GM20000 (cell line): Measurements from ENCODE around the gene TRAPPC6A.

ENCODE experiments used
- DNase-seq: peaks from one replicate; pipeline ENCODE4 v3.0.0; 2012; ENCODE audit warnings: low spot score
- TF ChIP-seq, protein P1 (sequence below): IDR thresholded peaks from 2 replicates; pipeline ENCODE4 v1.5.1; 2012; ENCODE audit warnings: mild to moderate bottlenecking, control low read depth; ENCODE audit errors: extremely low read depth, missing control alignments

Gene TRAPPC6A

DNA sequence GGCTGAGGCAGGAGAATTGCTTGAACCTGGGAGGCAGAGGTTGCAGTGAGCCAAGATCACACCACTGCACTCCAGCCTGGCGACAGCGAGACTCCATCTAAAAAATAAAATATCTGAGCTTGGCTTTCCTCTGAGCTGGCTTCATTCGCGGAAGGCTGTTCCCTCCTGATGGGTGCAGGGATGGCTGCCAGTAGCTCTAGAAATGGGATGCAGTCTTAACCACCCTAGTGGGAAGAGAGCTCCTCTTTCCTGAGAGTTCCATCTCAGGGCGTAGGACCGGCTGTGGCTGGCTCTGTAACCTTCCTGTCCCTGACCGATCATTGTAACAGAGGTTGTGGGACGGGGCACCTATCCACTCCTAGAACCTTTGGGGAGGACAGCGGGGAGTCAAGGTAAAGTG, 52.7 kb downstream of the TRAPPC6A start:
- DNase-seq = no peak
- TF ChIP-seq, protein P1, sequence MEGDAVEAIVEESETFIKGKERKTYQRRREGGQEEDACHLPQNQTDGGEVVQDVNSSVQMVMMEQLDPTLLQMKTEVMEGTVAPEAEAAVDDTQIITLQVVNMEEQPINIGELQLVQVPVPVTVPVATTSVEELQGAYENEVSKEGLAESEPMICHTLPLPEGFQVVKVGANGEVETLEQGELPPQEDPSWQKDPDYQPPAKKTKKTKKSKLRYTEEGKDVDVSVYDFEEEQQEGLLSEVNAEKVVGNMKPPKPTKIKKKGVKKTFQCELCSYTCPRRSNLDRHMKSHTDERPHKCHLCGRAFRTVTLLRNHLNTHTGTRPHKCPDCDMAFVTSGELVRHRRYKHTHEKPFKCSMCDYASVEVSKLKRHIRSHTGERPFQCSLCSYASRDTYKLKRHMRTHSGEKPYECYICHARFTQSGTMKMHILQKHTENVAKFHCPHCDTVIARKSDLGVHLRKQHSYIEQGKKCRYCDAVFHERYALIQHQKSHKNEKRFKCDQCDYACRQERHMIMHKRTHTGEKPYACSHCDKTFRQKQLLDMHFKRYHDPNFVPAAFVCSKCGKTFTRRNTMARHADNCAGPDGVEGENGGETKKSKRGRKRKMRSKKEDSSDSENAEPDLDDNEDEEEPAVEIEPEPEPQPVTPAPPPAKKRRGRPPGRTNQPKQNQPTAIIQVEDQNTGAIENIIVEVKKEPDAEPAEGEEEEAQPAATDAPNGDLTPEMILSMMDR = no peak

DNA sequence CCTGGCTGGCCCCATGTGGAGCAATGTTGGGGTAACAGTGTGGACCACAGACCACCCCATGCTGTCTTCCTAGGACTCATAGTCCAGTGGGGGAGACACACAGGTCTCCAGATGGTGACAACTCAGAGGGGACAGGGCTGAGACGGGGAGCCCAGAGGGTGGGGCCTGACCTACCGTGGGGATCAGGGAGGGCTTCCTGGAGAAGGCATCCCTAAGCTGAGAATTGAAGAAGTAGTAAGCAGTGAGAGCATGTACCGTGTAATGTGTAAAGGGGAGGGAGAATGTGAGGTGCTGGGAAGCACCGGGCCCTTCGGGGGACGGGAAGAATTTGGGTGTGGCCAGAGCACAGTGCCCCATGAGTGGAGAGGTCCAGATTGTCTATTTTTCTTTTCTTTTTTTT, 54.0 kb downstream of the TRAPPC6A start:
- TF ChIP-seq, protein P1 = no peak
- no peak for DNase-seq

DNA sequence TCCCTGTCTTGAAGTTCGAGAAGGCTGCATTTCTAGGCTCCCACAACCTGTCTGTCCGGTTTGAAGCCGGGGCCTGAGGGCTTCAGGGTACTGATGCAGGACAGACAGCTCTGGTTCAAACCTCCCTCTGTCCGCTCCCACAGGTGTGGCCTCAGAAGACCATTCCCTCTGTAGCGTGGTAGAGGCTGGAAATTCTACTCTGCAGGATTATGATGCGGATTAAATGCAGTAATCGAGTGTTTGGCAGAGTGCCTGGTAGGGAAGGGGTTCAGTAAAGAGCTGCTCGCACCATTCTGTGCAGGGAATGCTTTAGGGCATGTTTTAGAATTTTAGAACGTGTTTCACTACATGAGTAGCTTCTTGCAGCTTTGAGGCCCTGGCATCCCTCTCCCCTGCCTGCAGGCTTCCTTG, 54.6 kb downstream of the TRAPPC6A start:
- no peak for DNase-seq
- TF ChIP-seq, protein P1 = no peak

DNA sequence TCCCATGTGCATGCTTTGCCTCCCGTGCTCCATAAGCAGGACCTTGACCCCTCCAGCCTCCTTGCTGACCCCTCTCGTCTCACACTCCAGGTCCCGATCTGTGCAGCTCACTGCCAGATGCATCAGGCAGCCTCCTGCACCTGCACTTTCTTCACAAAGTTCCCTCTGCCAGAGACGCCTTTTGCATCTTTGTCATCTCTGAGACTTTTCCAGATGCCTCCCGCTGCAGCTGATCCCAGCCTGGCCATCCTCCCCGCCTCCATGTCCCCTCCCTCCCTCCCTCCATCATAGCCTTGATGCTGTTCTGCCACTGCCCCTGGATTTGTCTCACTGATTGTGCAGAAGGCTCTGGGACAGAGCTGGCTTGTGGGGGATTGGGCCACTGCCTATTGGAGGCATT, 55.2 kb downstream of the TRAPPC6A start:
- DNase-seq = no peak
- TF ChIP-seq, protein P1 = no peak

DNA sequence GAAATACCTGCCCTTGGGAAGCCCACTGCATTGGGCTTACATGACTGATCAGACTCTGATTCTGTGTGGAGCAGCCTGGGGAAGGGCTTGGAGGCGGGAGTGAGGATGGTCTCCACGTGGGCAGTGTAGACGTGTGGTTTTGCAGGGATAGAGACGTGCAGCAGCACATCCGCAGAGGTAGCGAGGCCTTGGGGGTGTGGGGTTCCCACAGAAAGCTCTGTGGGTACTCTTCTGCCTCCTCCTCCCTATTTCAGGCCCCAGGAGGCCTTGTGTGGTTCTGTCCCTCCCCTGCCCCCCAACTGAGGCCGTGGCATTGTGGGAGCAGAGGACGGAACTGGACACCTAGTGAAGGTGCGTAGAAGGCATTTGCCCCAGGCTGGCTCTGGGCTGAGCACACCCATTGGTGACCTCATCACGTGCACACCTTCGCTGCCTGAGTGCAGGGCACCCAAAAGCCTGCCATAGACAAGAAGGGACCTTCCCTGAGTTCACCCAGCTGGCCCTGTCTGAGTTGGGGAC, 56.2 kb downstream of the TRAPPC6A start:
- TF ChIP-seq, protein P1 = no peak
- DNase-seq = no peak

DNA sequence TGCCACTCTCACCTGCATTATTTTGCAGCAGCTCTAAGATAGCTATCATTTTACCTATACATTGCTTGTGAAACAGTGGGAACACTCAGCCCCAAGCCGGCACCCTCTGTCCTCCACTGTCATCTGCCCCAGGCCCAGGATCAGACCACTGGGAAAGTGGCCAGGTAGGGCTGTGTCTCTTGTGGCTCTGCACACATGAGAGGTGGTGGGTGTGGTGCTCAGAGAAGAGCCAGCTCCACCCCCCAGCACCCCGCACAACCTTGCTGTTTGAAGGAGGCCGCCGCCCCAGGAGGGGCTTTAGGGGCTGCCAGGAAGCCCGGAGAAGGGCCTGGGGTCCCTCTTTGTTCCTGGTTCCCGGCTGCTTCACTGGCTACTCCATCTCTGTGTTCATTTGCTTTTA, 58.5 kb downstream of the TRAPPC6A start:
- no peak for DNase-seq

DNA sequence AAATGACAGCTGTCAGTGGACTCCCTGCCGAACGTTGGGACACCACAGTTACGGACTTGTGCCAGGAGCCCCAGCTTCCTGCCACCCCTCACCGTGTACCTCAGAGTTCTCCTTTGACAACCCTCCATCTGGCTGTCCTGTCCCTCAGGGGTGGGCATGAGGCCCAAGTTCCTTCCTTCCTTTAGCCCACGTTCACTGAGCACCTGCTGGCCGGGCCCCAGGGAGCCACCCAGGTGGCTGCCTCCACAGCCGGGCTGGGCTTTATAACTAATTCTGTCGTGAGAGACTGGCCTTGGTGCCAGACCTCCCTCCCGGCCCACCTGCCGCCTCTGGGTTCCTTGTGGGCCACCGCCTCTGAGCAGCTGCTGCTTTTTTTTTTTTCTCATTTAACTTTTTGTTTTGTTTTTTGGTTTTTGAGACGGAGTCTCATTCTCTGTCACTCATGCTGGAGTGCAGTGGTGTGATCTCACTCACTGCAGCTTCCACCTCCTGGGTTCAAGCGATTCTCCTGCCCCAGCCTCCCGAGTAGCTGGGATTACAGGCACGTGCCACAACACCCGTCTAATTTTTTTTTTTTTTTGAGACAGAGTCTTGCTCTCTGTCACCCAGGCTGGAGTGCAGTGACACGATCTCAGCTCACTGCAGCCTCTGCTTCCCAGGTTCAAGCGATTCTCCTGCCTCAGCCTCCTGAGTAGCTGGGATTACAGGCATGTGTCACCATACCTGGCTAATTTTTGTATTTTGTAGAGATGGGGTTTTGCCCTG, 59.3 kb downstream of the TRAPPC6A start:
- DNase-seq = peak; percentile 64

More for the DNA sequence above, 58.5 kb downstream of the TRAPPC6A start:
- TF ChIP-seq, protein P1 = no peak

DNA sequence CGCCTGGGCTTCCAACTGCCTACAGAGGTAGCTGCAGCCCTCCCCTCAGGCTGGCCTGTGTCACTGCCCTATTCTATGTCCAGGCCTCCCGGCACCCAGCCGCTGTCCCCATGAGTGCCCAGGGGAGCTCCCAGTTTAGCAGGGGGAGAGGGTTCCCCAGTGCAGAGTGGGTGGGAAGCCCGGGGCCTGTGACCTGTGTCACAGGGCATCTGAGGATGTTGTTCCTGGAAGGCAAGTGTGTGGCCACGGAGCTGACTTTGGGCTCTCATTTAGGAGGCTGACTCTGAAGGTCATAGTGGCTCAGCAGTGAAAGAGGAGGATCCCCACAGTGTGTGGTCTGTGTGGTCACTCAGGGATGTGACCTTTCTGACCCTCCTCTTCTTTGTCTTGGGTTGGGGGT, 59.9 kb downstream of the TRAPPC6A start:
- TF ChIP-seq, protein P1 = no peak
- no peak for DNase-seq
